ENCODE measurements around the gene CFAP74. TPM values are rescaled to one million over a fixed set of nuclear protein-coding genes. Genes with fewer than 3 reads are reported as not detected.

The CFAP74 gene
- total RNA-seq, 1 experiment from 2014 or later, result not detected

- Histone ChIP-seq H3K9me3 (replicated peaks) (no peaks in the 10 kb centered on the region), H3K36me3 (no peaks in the 10 kb centered on the region), H3K27me3 (no peaks in the 10 kb centered on the region), H3K27ac (no peak overlapping the region), H3K4me3 (no peak overlapping the region), H3K4me1 (peaks cover 10% of the 10 kb centered on the region)
- no peak for DNase-seq
Observed at GRCh38 chr1:1898246-1898933, 105.2 kb downstream of the CFAP74 start.

DNA sequence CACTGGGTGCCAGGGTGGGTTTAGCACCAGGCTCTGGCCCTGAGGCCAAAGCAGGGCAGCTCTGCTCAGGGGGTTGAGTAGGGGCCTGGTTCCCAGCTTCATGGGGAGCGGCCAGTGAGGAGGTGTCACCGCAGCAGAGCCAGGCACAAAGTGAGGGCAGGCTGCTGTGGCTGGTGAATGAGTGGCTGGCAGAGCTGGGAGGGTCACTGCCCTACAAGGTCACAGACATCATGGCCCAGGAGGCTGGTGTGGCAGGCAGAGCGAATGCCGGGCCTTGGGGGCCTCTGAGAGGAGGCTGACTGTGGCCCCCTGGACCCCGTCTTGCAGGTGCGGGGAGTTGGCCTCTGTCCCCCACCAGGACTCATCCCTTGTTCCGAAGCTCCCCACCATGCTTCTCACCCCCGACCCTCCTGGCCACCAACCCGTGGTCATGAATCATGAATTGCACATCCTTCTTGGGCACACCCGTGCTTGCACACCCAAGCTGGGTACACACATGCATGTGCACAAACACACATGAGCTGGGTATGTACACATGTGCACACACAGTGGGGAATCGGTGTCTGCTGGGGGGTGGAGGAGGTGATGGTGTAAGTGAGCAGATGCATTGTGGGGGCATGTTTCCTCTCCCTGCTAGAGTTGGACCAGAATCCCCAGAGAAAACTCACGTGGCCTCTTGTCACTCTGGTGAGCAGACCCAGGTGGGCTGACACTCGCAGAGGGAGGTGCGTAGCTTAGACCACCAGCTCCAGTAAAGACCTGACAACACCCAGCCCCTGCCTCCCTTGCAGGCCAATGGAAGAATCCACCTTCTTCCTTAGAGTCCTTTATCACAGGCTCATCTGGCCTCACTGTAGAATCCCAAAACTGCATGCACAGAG, 107.9 kb downstream of the CFAP74 start:
- Histone ChIP-seq H3K9me3 (replicated peaks) (no peaks in the 10 kb centered on the region), H3K4me3 (no peak overlapping the region), H3K27ac (no peak overlapping the region), H3K4me1 (peaks cover 18% of the 10 kb centered on the region), H3K27me3 (no peaks in the 10 kb centered on the region), H3K36me3 (no peaks in the 10 kb centered on the region)
- no peak for DNase-seq

GRCh38 chr1:1895060-1895418, 108.5 kb downstream of the CFAP74 start:
- DNase-seq, result no peak
- Histone ChIP-seq H3K36me3 (no peaks in the 10 kb centered on the region), H3K4me1 (peaks cover 17% of the 10 kb centered on the region), H3K9me3 (replicated peaks) (no peaks in the 10 kb centered on the region), H3K27me3 (no peaks in the 10 kb centered on the region), H3K27ac (no peak overlapping the region), H3K4me3 (no peak overlapping the region)

- peaks cover 11% of the 10 kb centered on the region for H3K4me1 ChIP-seq
- H3K27me3 ChIP-seq, result no peaks in the 10 kb centered on the region
- H3K4me3 ChIP-seq, result no peak overlapping the region
- DNase-seq, result no peak
- no peak overlapping the region for H3K27ac ChIP-seq
- H3K36me3 ChIP-seq, result no peaks in the 10 kb centered on the region
- H3K9me3 ChIP-seq (replicated peaks), result no peaks in the 10 kb centered on the region
Observed at GRCh38 chr1:1894354-1895059, 109.1 kb downstream of the CFAP74 start.

- H3K9me3 ChIP-seq (replicated peaks), result no peaks in the 10 kb centered on the region
- no peak overlapping the region for H3K4me3 ChIP-seq
- H3K36me3 ChIP-seq, result no peaks in the 10 kb centered on the region
- H3K4me1 ChIP-seq, result peaks cover 10% of the 10 kb centered on the region
- DNase-seq, result no peak
- no peak overlapping the region for H3K27ac ChIP-seq
- H3K27me3 ChIP-seq, result no peaks in the 10 kb centered on the region
Observed at GRCh38 chr1:1893997-1894353, 109.6 kb downstream of the CFAP74 start.

DNA sequence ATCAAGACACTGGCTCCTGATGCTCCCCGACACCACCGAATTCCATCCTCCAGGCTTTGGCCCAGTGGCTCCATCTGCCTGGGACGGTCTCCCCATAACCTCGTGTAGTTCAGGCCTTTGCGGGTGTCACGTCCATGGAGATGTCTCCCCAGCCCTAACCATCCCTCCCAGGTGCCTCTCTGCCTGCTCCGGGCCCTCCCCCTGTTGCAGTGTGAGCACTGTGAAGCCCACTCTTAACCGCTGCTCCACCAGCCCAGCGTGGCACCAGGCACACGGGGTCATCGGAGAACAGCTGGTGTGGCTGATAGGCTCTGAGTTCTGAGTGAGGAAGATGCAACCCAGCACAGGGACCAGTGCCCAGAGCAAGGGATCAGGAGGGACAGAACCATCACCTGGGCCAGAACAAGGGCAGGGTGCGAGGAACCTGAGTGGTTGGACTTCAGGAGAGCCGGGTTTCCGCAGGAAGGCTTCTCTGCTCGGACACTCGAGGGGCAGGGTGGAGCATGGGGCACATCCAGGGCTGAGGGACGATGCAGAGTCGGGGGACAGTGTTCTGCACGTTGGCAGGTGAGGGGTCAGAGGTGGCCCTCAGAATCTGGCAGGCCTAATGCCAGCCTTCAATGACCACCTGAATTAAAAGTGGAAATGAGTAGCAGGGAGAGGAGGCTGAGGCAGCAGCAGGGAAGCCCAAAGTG, 110.1 kb downstream of the CFAP74 start:
- Histone ChIP-seq H3K9me3 (replicated peaks) (no peaks in the 10 kb centered on the region), H3K36me3 (peaks cover 2% of the 10 kb centered on the region; the same call in 1 of the 2 replicates), H3K4me3 (no peak overlapping the region), H3K27ac (no peak overlapping the region), H3K27me3 (no peaks in the 10 kb centered on the region), H3K4me1 (peaks cover 15% of the 10 kb centered on the region)
- DNase-seq, result no peak

DNA sequence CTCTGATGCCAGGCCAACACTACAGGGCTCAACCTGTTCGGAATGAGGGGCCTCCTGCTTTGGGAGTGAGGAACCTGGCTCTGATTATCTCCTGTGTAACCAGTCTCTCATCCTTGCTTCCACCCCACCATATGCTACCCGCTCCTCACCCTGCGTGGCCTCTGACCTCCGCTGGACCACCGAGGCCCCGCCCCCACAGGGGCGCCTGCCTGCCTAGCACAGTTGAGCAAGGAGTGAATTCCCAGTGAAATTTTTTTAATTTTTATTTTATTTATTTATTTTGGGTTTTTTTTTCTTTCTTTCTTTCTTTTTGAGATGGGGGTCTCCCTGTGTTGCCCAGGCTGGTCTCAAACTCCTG, 110.8 kb downstream of the CFAP74 start:
- Histone ChIP-seq H3K4me3 (no peak overlapping the region), H3K36me3 (peaks cover 6% of the 10 kb centered on the region), H3K27ac (no peak overlapping the region), H3K9me3 (replicated peaks) (no peaks in the 10 kb centered on the region), H3K27me3 (no peaks in the 10 kb centered on the region), H3K4me1 (peaks cover 16% of the 10 kb centered on the region)
- DNase-seq, result no peak

DNA sequence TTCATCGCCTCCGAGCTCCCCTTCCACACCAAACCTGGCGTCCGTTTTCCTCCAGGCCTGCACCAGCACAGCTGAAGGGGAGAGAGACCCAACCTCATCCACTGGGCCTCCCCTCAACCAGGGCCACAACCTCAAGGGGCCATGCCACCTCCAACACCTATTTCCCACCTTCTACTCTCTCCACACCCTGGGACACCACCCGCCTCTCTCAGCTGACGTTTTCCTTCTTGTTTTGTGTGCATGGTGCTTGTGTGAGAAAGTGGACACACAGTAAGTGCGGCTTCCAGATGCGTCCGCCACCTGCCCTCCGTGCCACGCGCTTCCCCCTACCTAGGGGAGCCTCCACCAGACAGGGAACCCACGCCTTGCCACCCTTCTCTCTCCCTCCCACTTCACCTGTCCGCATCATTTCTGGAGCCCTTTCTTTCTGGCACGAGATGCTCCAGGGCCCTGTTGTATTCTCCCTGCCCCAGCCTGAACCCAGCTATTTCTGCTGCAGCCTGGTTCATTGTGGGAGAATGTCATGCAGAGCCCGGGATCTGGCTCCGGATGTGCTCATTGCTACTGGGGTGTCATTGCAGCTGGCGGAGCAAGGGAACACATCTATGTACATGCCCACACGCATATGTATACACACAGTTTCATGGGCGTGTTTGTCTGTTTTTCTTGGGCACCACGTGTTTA, 111.4 kb downstream of the CFAP74 start:
- H3K4me3 ChIP-seq, result peak overlapping the region; percentile 100
- no peak for DNase-seq
- H3K27ac ChIP-seq, result no peak overlapping the region
- peaks cover 7% of the 10 kb centered on the region for H3K36me3 ChIP-seq
- no peaks in the 10 kb centered on the region for H3K27me3 ChIP-seq
- peaks cover 16% of the 10 kb centered on the region for H3K4me1 ChIP-seq
- H3K9me3 ChIP-seq (replicated peaks), result no peaks in the 10 kb centered on the region

DNA sequence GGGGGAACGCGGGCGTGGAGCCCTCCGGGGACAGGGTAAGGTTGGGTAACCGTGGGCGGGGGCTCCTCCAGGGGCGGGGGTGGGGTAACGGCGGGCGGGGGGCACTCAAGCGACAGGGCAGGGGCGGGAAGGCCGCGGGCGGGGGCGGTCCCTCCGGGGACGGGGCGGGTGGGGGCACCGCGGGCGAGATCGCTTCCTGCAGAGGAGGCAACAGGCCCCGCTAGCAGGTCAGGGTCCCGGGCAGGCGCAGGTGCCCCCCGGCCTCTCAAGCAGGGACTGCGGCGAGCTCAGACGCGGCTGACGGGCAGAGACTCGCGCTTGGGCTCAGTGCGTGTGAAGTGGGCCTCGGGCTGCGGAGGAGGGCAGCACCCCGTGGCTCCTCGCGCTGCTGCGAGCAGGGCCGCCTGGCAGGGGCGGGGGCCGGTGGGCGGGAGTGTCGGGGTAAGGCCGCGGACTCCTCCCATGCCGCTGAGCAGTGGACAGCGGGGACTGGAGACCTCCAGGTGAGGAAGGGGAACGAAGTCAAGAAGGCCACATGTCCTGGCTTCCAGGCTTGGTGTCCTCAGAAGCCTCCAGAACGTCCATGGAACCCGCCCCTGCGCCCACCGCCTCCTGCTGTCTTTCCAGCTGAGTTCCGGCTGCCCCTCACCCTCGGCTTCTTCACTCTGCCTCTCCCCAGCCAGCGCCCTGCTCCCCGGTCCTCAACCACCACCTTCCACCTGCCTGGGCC, 112.1 kb downstream of the CFAP74 start:
- peak; percentile 84 to 85 for DNase-seq
- H3K4me1 ChIP-seq, result peaks cover 16% of the 10 kb centered on the region
- H3K9me3 ChIP-seq (replicated peaks), result no peaks in the 10 kb centered on the region
- H3K36me3 ChIP-seq, result peaks cover 7% of the 10 kb centered on the region
- H3K27me3 ChIP-seq, result no peaks in the 10 kb centered on the region
- peak overlapping the region; percentile 50; the same call in 1 of the 2 replicates for H3K27ac ChIP-seq
- H3K4me3 ChIP-seq, result peak overlapping the region; percentile 100

- no peaks in the 10 kb centered on the region for H3K9me3 ChIP-seq (replicated peaks)
- H3K4me1 ChIP-seq, result peaks cover 16% of the 10 kb centered on the region
- DNase-seq, result peak; percentile 89 to 95
- peaks cover 11% of the 10 kb centered on the region for H3K36me3 ChIP-seq
- H3K27me3 ChIP-seq, result no peaks in the 10 kb centered on the region
- peak within 1 kb of the TSS; percentile 92 for H3K27ac ChIP-seq
- peak within 1 kb of the TSS; percentile 100 for H3K4me3 ChIP-seq
Observed at GRCh38 chr1:1890506-1891348, 112.9 kb downstream of the CFAP74 start, which contains the start of gene GNB1. Gene GNB1, minus strand, starts transcription at chr1:1891087. Its CDS starts 65,634 bp downstream, at chr1:1825453.

DNA sequence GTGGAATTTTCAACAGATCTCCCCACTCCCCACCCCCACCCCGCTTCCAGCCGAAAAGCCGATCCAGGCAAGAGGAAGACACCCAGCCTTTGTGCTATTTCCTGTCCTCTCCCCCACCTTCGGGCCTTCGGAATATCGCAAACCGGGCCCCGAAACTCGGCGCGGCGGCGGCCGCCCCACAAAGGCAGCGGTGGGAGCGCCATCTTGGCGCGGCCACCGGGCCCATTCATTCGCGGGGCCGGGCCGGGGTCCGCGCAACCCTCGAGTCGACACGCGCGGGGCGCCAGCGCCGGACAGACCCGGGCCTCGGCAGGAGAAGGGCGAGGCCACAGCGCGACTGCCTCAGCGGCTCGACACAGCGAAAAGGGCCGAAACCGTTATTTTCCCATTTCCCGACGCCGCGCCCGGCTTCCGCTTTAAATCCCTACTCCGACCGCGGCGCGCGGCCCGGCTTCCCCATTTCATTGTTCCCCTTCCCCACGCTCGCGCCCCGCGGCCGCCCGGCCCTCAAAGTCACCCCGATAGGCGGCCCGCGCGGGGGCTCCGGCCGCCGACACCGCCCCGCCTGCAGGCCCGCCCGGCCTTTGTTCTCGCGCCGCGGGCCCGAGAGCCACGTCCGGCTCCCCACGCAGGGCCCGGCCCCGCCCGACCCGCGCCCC, 113.6 kb downstream of the CFAP74 start:
- peak; percentile 58 to 64 for DNase-seq
- Histone ChIP-seq H3K27ac (peak overlapping the region; percentile 92), H3K27me3 (no peaks in the 10 kb centered on the region), H3K4me1 (peaks cover 16% of the 10 kb centered on the region), H3K4me3 (peak overlapping the region; percentile 100), H3K9me3 (replicated peaks) (no peaks in the 10 kb centered on the region), H3K36me3 (peaks cover 14% of the 10 kb centered on the region)

DNA sequence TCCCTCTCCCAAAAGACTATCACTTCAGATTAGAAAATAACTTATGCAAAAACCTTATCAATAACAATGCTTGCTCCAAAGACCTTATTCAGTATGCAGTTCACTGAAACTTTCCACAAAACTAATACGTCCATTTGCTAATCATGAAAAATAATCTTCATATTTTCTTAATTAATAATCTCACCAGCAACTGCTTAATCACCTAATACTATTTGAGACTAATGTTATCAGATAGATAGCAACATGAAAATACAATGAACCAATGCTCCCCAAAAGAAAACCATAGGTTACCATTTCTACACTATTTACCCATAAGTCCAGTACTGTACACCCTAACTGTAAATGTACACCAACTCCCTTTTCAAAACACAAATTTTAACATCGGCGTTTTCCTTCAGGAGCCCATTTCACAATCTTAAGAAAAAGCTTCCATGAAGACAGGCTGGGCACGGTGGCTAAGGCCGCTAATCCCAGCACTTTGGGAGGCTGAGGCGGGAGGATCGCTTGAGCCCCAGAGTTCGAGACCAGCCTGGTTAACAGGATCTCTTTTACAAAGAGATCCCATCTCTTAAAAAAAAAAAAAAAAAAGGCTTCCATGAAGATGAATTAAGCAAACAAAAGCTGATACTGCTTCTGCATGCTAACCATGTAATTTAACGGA, 114.4 kb downstream of the CFAP74 start:
- Histone ChIP-seq H3K9me3 (replicated peaks) (no peaks in the 10 kb centered on the region), H3K27me3 (no peaks in the 10 kb centered on the region), H3K27ac (peak overlapping the region; percentile 92), H3K36me3 (peaks cover 22% of the 10 kb centered on the region), H3K4me1 (peaks cover 16% of the 10 kb centered on the region), H3K4me3 (peak overlapping the region; percentile 100)
- no peak for DNase-seq
